Measurements from ENCODE around the gene MFSD11. TPM values are rescaled to one million over a fixed set of nuclear protein-coding genes. Genes with fewer than 3 reads are reported as not detected.
A peak's percentile ranks its signal among the peaks of the same experiment; 100 is the strongest.

The MFSD11 gene
- total RNA-seq: 10 to 100 TPM; 34.1 to 53.3 (median 44.3) TPM

DNA sequence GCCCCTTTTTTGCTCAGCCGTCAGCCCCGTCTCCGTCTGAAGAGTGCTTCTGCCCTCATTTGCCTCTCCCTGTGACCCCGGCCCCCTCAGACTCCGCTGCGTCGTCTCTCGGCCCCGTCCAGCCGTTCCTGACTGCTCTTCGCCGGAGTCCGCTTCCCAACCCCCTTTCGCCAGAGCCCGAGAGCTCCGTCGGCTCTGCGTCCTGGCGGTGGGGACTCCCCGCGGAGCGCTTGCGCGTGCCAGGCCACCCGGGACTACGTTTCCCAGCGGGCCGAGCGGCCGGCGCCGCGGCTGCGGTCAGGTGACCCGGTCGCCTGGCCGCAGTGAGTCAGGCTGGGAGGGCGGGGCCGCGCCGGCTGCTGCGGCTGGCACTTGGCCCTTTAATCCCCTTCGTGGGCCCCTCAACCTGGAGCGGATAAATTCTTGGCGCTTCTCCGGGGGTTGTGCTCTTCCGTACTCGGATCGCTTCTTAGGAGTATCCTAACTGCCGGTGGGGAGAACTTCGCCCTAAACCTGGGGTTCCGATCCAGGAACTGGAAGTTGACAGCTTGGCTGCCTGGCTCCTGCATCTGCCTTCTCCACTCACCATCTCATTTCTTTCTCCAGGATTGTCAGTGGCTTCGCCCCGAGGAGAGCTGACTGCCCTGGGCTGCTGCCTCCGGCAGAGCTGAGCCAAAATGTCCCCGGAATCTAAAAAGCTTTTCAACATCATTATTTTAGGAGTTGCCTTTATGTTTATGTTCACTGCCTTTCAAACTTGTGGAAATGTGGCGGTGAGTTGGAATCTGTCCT is at the start of gene MFSD11:
TSS of gene MFSD11 (plus strand) at position 444 of the 792 bp plus-strand sequence. CDS start at position 678, 234 bp downstream.
- WGBS, 2 donors: 0% methylated on average over 39 to 52 of the region's 57 CpGs
- Histone ChIP-seq H3K36me3 (peaks cover 29 to 32% of the 10 kb centered on the region in 2 donors), H3K9me3 (no peaks in the 10 kb centered on the region), H3K27ac (peak within 1 kb of the TSS; percentile 96 to 99 (median 97)), H3K27me3 (no peaks in the 10 kb centered on the region), H3K4me3 (replicated peaks in 1 of 3) (peak within 1 kb of the TSS; percentile 83 to 98 (median 94)), H3K4me1 (peaks cover 34 to 37% of the 10 kb centered on the region in 2 donors)
- peak; percentile 24 to 76 for TF ChIP-seq POLR2A (IDR thresholded peaks at IDR 0.05)
- TF ChIP-seq, protein P1, sequence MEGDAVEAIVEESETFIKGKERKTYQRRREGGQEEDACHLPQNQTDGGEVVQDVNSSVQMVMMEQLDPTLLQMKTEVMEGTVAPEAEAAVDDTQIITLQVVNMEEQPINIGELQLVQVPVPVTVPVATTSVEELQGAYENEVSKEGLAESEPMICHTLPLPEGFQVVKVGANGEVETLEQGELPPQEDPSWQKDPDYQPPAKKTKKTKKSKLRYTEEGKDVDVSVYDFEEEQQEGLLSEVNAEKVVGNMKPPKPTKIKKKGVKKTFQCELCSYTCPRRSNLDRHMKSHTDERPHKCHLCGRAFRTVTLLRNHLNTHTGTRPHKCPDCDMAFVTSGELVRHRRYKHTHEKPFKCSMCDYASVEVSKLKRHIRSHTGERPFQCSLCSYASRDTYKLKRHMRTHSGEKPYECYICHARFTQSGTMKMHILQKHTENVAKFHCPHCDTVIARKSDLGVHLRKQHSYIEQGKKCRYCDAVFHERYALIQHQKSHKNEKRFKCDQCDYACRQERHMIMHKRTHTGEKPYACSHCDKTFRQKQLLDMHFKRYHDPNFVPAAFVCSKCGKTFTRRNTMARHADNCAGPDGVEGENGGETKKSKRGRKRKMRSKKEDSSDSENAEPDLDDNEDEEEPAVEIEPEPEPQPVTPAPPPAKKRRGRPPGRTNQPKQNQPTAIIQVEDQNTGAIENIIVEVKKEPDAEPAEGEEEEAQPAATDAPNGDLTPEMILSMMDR (IDR thresholded peaks at IDR 0.05): peak in 1 of 6 experiments; percentile 18
- DNase-seq: peak; percentile 91 to 92
- intact Hi-C loops (cut with DNase I): no loop called here

DNA sequence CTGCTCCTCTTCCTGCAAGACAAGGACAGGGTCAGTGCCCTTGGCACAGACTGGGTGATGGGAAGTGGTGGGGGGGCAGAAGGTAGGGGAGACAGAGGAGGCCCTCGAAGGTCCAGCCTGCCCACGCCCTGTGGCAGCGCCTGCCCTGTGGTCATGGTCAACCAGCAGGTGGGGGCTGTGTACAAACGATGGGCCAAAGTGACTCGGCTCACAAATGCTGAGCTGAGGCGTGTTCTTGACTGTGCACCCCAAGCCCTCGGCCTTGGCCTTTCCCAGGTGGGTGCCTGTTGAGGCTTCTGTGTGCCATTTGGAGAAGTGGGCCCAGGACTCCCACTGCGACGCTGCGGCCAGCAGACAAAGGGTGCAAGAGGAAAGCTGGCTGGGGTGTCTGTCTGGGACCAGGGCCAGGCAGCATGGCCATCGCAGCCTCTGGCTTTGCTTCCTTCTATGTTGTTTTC is 49.7 kb upstream of the MFSD11 start:
- WGBS, 2 donors: 58 to 63% methylated on average over 4 to 11 of the region's 11 CpGs
- TF ChIP-seq POLR2A (IDR thresholded peaks at IDR 0.05): no peak
- TF ChIP-seq, protein P1 (IDR thresholded peaks at IDR 0.05): no peak
- Histone ChIP-seq H3K27ac (peak overlapping the region; percentile 88 to 94 (median 93)), H3K4me3 (replicated peaks in 1 of 3) (no peak overlapping the region), H3K27me3 (no peaks in the 10 kb centered on the region), H3K4me1 (peaks cover 40 to 80% of the 10 kb centered on the region in 2 donors), H3K9me3 (no peaks in the 10 kb centered on the region), H3K36me3 (peaks cover 9 to 12% of the 10 kb centered on the region in 2 donors)
- intact Hi-C loops (cut with DNase I): loop anchor here (10.0 kb wide), 1 partner anchor 163 kb away; no protein-coding TSS in a partner anchor
- DNase-seq: peak; percentile 59 to 74

DNA sequence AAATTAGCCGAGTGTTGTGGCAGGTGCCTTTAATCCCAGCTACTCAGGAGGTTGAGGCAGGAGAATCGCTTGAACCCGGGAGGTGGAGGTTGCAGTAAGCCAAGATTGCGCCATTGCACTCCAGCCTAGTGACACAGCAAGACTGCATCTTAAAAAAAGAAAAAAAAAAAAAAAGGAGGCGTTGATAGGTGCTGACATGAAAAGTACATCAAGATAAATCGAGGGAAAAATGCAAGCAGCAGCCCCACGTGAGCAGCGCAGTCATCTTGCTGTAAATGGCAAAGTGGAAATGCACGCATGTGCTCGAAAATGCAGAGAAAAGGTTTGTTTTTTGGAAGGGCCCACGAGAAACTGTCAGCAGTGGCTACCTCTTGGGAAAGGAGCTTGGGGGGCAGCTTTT is 48.1 kb upstream of the MFSD11 start:
- H3K4me3 ChIP-seq (replicated peaks in 1 of 3): no peak overlapping the region
- intact Hi-C loops (cut with DNase I): loop anchor here (10.0 kb wide), 1 partner anchor 165 kb away; no protein-coding TSS in a partner anchor
- peak overlapping the region in 1 of 3 donors; percentile 94 for H3K27ac ChIP-seq
- H3K4me1 ChIP-seq: peaks cover 41 to 83% of the 10 kb centered on the region in 2 donors
- 91 to 92% methylated on average over 11 of the region's 11 CpGs for WGBS, 2 donors
- H3K36me3 ChIP-seq: no peaks in the 10 kb centered on the region
- H3K27me3 ChIP-seq: no peaks in the 10 kb centered on the region
- no peak for DNase-seq
- TF ChIP-seq, protein P1 (IDR thresholded peaks at IDR 0.05): no peak
- TF ChIP-seq POLR2A (IDR thresholded peaks at IDR 0.05): no peak
- no peaks in the 10 kb centered on the region for H3K9me3 ChIP-seq

DNA sequence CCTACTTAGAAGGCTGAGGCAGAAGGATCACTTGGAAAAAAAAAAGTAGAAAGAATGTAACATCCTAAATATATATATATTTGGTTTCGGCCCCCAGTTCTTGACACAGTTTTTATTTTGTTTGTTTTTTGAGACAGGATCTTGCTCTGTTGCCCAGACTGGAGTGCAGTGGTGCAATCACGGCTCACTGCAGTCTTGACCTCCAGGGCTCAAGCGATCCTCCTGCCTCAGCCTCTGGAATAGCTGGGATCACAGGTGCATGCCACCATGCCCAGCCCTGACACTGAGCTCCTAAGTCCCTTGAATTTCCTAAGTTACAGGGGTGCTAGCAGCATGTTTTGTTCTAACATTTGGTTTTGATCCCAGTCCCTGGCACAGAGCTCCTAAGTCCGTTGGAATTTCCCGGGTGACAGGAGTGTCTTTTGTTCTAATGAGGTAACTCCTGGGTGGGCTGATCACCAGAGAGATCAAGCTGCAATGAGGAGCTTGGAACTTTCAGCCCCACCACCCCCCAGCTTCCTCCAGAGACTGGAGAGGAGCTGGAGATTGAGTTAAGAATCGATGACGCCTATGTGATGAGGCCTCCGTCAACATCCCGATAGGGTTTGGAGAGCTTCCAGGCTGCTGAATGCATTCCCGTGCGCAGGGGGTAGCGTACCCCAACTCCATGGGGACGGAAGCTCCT is 47.2 kb upstream of the MFSD11 start:
- no peak overlapping the region for H3K4me3 ChIP-seq (replicated peaks in 1 of 3)
- no peaks in the 10 kb centered on the region for H3K9me3 ChIP-seq
- peak overlapping the region in 2 of 3 donors; percentile 69 to 81 for H3K27ac ChIP-seq
- peaks cover 49 to 86% of the 10 kb centered on the region in 2 donors for H3K4me1 ChIP-seq
- peak in 1 of 2 donors; percentile 2 for DNase-seq
- 71 to 79% methylated on average over 13 of the region's 13 CpGs for WGBS, 2 donors
- TF ChIP-seq POLR2A (IDR thresholded peaks at IDR 0.05): no peak
- TF ChIP-seq, protein P1 (IDR thresholded peaks at IDR 0.05): no peak
- H3K27me3 ChIP-seq: no peaks in the 10 kb centered on the region
- intact Hi-C loops (cut with DNase I): no loop called here
- H3K36me3 ChIP-seq: no peaks in the 10 kb centered on the region

Measured in thyroid gland (tissue), 4 donors.